Erythroblast (primary cell): Measurements from ENCODE around the gene XPNPEP2.

Source experiments
- GATA1 ChIP-seq: IDR thresholded peaks from 2 replicates; pipeline ENCODE4 v1.6.1; 2011; ENCODE audit warnings: low read depth, mild to moderate bottlenecking, control low read depth, low read length, moderate library complexity
- POLR2A ChIP-seq: IDR thresholded peaks from 2 replicates; pipeline ENCODE4 v1.6.1; 2011; ENCODE audit warnings: mild to moderate bottlenecking, low read length

- TF ChIP-seq POLR2A (no peak), GATA1 (no peak)
Measured at GRCh38 chrX:129779086-129779672, 40.4 kb downstream of the XPNPEP2 start.
